CD4-positive, alpha-beta memory T cell (primary cell): ENCODE data around the gene CBLC. TPM values are rescaled to one million over a fixed set of nuclear protein-coding genes. Genes with fewer than 3 reads are reported as not detected.

ENCODE experiments used
- CTCF ChIA-PET: fragments of 350-600 bp; sonication (Branson Sonifier 250); formaldehyde crosslinking; loops from one replicate; lab custom pipeline; 2021; ENCODE audit warnings: inconsistent platforms; ENCODE audit not compliant: partially characterized antibody; lab: Charles Lee
- POLR2A ChIA-PET: fragments of 350-600 bp; sonication (Branson Sonifier 250); formaldehyde crosslinking; loops from one replicate; lab custom pipeline; 2021; ENCODE audit not compliant: partially characterized antibody; lab: Charles Lee
- DNase-seq, 5 donors: peaks; one replicate each; pipeline versions ENCODE4 v3.0.0 to v3.0.0-alpha.2; 2020 to 2022; ENCODE audit warnings: mixed read lengths in 1 of 5
- H3K27ac ChIP-seq: one replicate; pipeline ENCODE4 v1.7.0; 2013; ENCODE audit warnings: low read depth, low read length
- H3K27me3 ChIP-seq: 2 replicates; pipeline ENCODE4 v1.7.0; 2013; ENCODE audit warnings: mild to moderate bottlenecking, low read length, moderate library complexity; ENCODE audit not compliant: insufficient read depth
- H3K36me3 ChIP-seq: 2 replicates; pipeline ENCODE4 v1.7.0; 2013; ENCODE audit warnings: mild to moderate bottlenecking, low read length, moderate library complexity; ENCODE audit not compliant: insufficient read depth
- H3K4me1 ChIP-seq: 2 replicates; pipeline ENCODE4 v1.7.0; 2013; ENCODE audit warnings: mild to moderate bottlenecking, low read length, moderate library complexity; ENCODE audit not compliant: insufficient read depth
- H3K4me3 ChIP-seq, 2 donors: one replicate each; pipeline ENCODE4 v1.7.0; 2013; ENCODE audit warnings: low read length in 2 of 2, mild to moderate bottlenecking in 1 of 2
- H3K9me3 ChIP-seq, 2 donors: one replicate each; pipeline ENCODE4 v1.7.0; 2013; ENCODE audit warnings: low read length in 2 of 2, control low read depth in 1 of 2; ENCODE audit not compliant: control insufficient read depth in 1 of 2
- H3K27ac Mint-ChIP-seq, 7 donors: one replicate each; pipeline ENCODE4 v1.8.0; 2020 to 2021; ENCODE audit warnings: mixed read lengths in 7 of 7, mild to moderate bottlenecking in 6 of 7, inconsistent platforms in 3 of 7, moderate library complexity in 3 of 7
- H3K27me3 Mint-ChIP-seq, 2 donors: one replicate each; pipeline ENCODE4 v1.8.0; 2020 to 2021; ENCODE audit warnings: mixed read lengths in 2 of 2
- H3K36me3 Mint-ChIP-seq, 2 donors: one replicate each; pipeline ENCODE4 v1.8.0; 2020 to 2021; ENCODE audit warnings: mixed read lengths in 2 of 2, inconsistent platforms in 1 of 2, mild to moderate bottlenecking in 1 of 2
- H3K4me1 Mint-ChIP-seq, 4 donors: one replicate each; pipeline ENCODE4 v1.8.0; 2020 to 2021; ENCODE audit warnings: mixed read lengths in 4 of 4, mild to moderate bottlenecking in 1 of 4
- H3K4me3 Mint-ChIP-seq, 8 donors: one replicate each; pipeline ENCODE4 v1.8.0; 2020 to 2021; ENCODE audit warnings: mixed read lengths in 8 of 8, mild to moderate bottlenecking in 7 of 8, moderate library complexity in 6 of 8, inconsistent platforms in 3 of 8
- H3K9me3 Mint-ChIP-seq, 8 donors: one replicate each; pipeline ENCODE4 v1.8.0; 2020 to 2021; ENCODE audit warnings: mixed read lengths in 8 of 8, mild to moderate bottlenecking in 5 of 8, inconsistent platforms in 3 of 8, moderate library complexity in 1 of 8
- intact Hi-C: fragments of 100-400 bp; cut with micrococcal nuclease; formaldehyde crosslinking; loops from one replicate; pipeline ENCODE4 v1.15.1; 2023
- polyA plus RNA-seq, 2 donors: library from polyadenylated mRNA; unstranded; fragments of 300-500 nt; fragmentation: Illumina TruSeq; gene quantifications; one replicate each; pipeline ENCODE4 v1.2.3, GENCODE V29; 2021
- total RNA-seq, 2 experiments: library from RNA; stranded (reverse); gene quantifications; one replicate each; pipeline ENCODE4 v1.2.3, GENCODE V29; 2021

CBLC gene, protein sequence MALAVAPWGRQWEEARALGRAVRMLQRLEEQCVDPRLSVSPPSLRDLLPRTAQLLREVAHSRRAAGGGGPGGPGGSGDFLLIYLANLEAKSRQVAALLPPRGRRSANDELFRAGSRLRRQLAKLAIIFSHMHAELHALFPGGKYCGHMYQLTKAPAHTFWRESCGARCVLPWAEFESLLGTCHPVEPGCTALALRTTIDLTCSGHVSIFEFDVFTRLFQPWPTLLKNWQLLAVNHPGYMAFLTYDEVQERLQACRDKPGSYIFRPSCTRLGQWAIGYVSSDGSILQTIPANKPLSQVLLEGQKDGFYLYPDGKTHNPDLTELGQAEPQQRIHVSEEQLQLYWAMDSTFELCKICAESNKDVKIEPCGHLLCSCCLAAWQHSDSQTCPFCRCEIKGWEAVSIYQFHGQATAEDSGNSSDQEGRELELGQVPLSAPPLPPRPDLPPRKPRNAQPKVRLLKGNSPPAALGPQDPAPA
- not detected for total RNA-seq
- not detected for polyA plus RNA-seq

- CTCF ChIA-PET: no interaction called here
- H3K4me3 Mint-ChIP-seq: no peak within 1 kb of the TSS
Measured at GRCh38 chr19:44777715-44778347, at the start of gene CBLC. TSS of gene CBLC (plus strand) at chr19:44777890. CDS start at chr19:44777932, 42 bp downstream.

GRCh38 chr19:44728178-44728577, 49.5 kb upstream of the CBLC start:
- no peak overlapping the region for H3K4me3 ChIP-seq
- intact Hi-C loops: no loop called here
- no peaks in the 10 kb centered on the region for H3K27me3 Mint-ChIP-seq
- H3K27ac Mint-ChIP-seq: peak overlapping the region in 2 of 7 donors; percentile 53 to 70
- H3K36me3 ChIP-seq: no peaks in the 10 kb centered on the region
- no peaks in the 10 kb centered on the region for H3K36me3 Mint-ChIP-seq
- ChIA-PET CTCF (interaction anchor here (0.5 to 15.5 kb wide), 3 partner anchors 41 to 215 kb away, joined by 3 to 545 read pairs (median 10); no protein-coding TSS in a partner anchor), POLR2A (interaction anchor here (1.3 to 1.7 kb wide), 2 partner anchors 21 to 26 kb away, joined by 4 to 5 read pairs; no protein-coding TSS in a partner anchor)
- peaks cover 0 to 2% (median 0%) of the 10 kb centered on the region in 8 donors for H3K9me3 Mint-ChIP-seq
- DNase-seq: no peak
- H3K4me1 Mint-ChIP-seq: peaks cover 12 to 20% (median 13%) of the 10 kb centered on the region in 4 donors
- no peak overlapping the region for H3K4me3 Mint-ChIP-seq
- H3K9me3 ChIP-seq: no peaks in the 10 kb centered on the region
- H3K4me1 ChIP-seq: peaks cover 11% of the 10 kb centered on the region
- no peaks in the 10 kb centered on the region for H3K27me3 ChIP-seq
- no peak overlapping the region for H3K27ac ChIP-seq

More at GRCh38 chr19:44777715-44778347, at the start of gene CBLC:
- Histone ChIP-seq H3K27ac (no peak within 1 kb of the TSS), H3K4me1 (no peaks in the 10 kb centered on the region), H3K36me3 (no peaks in the 10 kb centered on the region), H3K9me3 (no peaks in the 10 kb centered on the region), H3K27me3 (no peaks in the 10 kb centered on the region), H3K4me3 (no peak within 1 kb of the TSS)
- H3K27ac Mint-ChIP-seq: no peak within 1 kb of the TSS
- no peaks in the 10 kb centered on the region for H3K9me3 Mint-ChIP-seq
- H3K36me3 Mint-ChIP-seq: no peaks in the 10 kb centered on the region
- POLR2A ChIA-PET: no interaction called here
- intact Hi-C loops: no loop called here
- H3K27me3 Mint-ChIP-seq: peaks cover 0 to 3% of the 10 kb centered on the region in 2 donors
- H3K4me1 Mint-ChIP-seq: no peaks in the 10 kb centered on the region
- DNase-seq: no peak

- Histone ChIP-seq H3K36me3 (no peaks in the 10 kb centered on the region), H3K27me3 (no peaks in the 10 kb centered on the region), H3K9me3 (no peaks in the 10 kb centered on the region), H3K27ac (no peak overlapping the region), H3K4me1 (no peaks in the 10 kb centered on the region), H3K4me3 (no peak overlapping the region)
- peaks cover 0 to 2% (median 0%) of the 10 kb centered on the region in 8 donors for H3K9me3 Mint-ChIP-seq
- H3K36me3 Mint-ChIP-seq: no peaks in the 10 kb centered on the region
- ChIA-PET CTCF (interaction anchor here (0.9 to 15.5 kb wide), 3 partner anchors 39 to 55 kb away, joined by 3 to 545 read pairs (median 10); no protein-coding TSS in a partner anchor), POLR2A (interaction anchor here (1.7 kb wide), 1 partner anchor 25 kb away, joined by 4 read pairs; no protein-coding TSS in a partner anchor)
- peak overlapping the region in 1 of 8 donors; percentile 4 for H3K4me3 Mint-ChIP-seq
- H3K4me1 Mint-ChIP-seq: peaks cover under 1 to 8% (median 4%) of the 10 kb centered on the region in 4 donors
- H3K27ac Mint-ChIP-seq: no peak overlapping the region
- DNase-seq: no peak
- intact Hi-C loops: no loop called here
- no peaks in the 10 kb centered on the region for H3K27me3 Mint-ChIP-seq
Measured at GRCh38 chr19:44729516-44730033, 48.1 kb upstream of the CBLC start.

GRCh38 chr19:44731081-44731480, 46.6 kb upstream of the CBLC start:
- no peak for DNase-seq
- intact Hi-C loops: no loop called here
- Mint-ChIP-seq H3K4me1 (peaks cover 0 to 8% (median 6%) of the 10 kb centered on the region in 4 donors), H3K27me3 (no peaks in the 10 kb centered on the region), H3K27ac (no peak overlapping the region), H3K4me3 (no peak overlapping the region), H3K9me3 (peaks cover 0 to 2% (median 0%) of the 10 kb centered on the region in 8 donors), H3K36me3 (no peaks in the 10 kb centered on the region)
- ChIA-PET POLR2A (no interaction called here), CTCF (interaction anchor here (1.0 to 15.5 kb wide), 2 partner anchors 11 to 38 kb away, joined by 3 to 545 read pairs; no protein-coding TSS in a partner anchor)
- no peak overlapping the region for H3K27ac ChIP-seq
- no peaks in the 10 kb centered on the region for H3K36me3 ChIP-seq
- no peaks in the 10 kb centered on the region for H3K27me3 ChIP-seq
- no peaks in the 10 kb centered on the region for H3K4me1 ChIP-seq
- no peak overlapping the region for H3K4me3 ChIP-seq
- no peaks in the 10 kb centered on the region for H3K9me3 ChIP-seq

- Mint-ChIP-seq H3K4me1 (peaks cover 0 to 8% (median 6%) of the 10 kb centered on the region in 4 donors), H3K27me3 (no peaks in the 10 kb centered on the region)
- CTCF ChIA-PET: interaction anchor here (1.0 to 15.5 kb wide), 2 partner anchors 12 to 37 kb away, joined by 3 to 545 read pairs; no protein-coding TSS in a partner anchor
Measured at GRCh38 chr19:44731622-44732021, 46.1 kb upstream of the CBLC start.

DNA sequence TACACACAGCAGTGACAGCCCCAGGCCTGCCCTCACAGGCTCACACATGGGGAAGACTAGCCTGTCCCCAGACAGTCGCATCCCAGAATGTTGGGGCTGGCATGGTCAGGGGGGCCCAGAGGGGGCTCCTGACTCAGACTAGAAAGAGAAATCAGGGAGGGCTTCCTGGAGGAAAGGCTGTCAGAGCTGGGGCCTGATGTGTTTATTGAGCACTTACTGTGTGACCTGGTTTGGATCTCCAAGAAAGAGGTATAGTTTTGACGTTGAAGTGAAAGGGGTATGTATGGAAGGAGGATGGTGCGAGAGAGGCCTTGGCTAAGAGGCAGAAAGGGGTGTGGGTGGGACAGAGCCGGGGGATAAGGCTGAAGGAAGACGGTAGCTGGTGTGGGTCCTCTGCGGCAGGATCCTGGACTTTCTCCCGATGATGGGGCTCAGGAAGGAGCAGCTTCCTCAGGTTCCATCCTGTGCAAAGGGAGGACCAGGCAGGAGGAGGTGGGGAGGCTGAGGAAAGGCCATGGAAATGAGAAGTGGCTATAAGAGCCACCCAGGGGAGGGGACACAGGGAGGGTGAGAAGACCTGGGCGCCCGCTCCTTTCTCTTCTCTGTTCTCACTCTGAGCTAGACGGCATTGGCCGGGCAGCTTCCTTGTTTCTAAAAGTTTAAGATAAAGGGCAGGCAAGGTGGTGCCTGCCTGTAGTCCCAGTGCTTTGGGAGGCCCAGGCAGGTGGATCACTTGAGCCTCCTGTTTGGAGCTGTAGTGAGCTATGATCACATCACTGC, 45.3 kb upstream of the CBLC start:
- Histone ChIP-seq H3K4me1 (no peaks in the 10 kb centered on the region), H3K27me3 (no peaks in the 10 kb centered on the region), H3K27ac (no peak overlapping the region), H3K36me3 (no peaks in the 10 kb centered on the region), H3K4me3 (no peak overlapping the region), H3K9me3 (no peaks in the 10 kb centered on the region)
- no peaks in the 10 kb centered on the region for H3K36me3 Mint-ChIP-seq
- no peak overlapping the region for H3K4me3 Mint-ChIP-seq
- no peak overlapping the region for H3K27ac Mint-ChIP-seq
- H3K9me3 Mint-ChIP-seq: peaks cover 0 to 2% (median 0%) of the 10 kb centered on the region in 8 donors
- no peaks in the 10 kb centered on the region for H3K27me3 Mint-ChIP-seq
- DNase-seq: no peak
- CTCF ChIA-PET: interaction anchor here (1.0 to 15.5 kb wide), 3 partner anchors 9 to 37 kb away, joined by 3 to 545 read pairs (median 15); no protein-coding TSS in a partner anchor
- peaks cover 0 to 8% (median 6%) of the 10 kb centered on the region in 4 donors for H3K4me1 Mint-ChIP-seq
- intact Hi-C loops: no loop called here
- POLR2A ChIA-PET: no interaction called here

More at GRCh38 chr19:44731622-44732021, 46.1 kb upstream of the CBLC start:
- Histone ChIP-seq H3K36me3 (no peaks in the 10 kb centered on the region), H3K4me1 (no peaks in the 10 kb centered on the region), H3K4me3 (no peak overlapping the region), H3K27me3 (no peaks in the 10 kb centered on the region), H3K9me3 (no peaks in the 10 kb centered on the region), H3K27ac (no peak overlapping the region)
- H3K9me3 Mint-ChIP-seq: peaks cover 0 to 2% (median 0%) of the 10 kb centered on the region in 8 donors
- POLR2A ChIA-PET: no interaction called here
- DNase-seq: no peak
- intact Hi-C loops: no loop called here
- no peak overlapping the region for H3K4me3 Mint-ChIP-seq
- no peaks in the 10 kb centered on the region for H3K36me3 Mint-ChIP-seq
- H3K27ac Mint-ChIP-seq: peak overlapping the region in 1 of 7 donors; percentile 30
